Measurements from ENCODE around the gene EPHA2. TPM values are rescaled to one million over a fixed set of nuclear protein-coding genes. Genes with fewer than 3 reads are reported as not detected.

The EPHA2 gene
- total and polyA plus RNA-seq, 2 donors (not counting 3 experiments of a cell fraction or from before 2014, with no cell fraction given), result 141 to 147 TPM

DNA sequence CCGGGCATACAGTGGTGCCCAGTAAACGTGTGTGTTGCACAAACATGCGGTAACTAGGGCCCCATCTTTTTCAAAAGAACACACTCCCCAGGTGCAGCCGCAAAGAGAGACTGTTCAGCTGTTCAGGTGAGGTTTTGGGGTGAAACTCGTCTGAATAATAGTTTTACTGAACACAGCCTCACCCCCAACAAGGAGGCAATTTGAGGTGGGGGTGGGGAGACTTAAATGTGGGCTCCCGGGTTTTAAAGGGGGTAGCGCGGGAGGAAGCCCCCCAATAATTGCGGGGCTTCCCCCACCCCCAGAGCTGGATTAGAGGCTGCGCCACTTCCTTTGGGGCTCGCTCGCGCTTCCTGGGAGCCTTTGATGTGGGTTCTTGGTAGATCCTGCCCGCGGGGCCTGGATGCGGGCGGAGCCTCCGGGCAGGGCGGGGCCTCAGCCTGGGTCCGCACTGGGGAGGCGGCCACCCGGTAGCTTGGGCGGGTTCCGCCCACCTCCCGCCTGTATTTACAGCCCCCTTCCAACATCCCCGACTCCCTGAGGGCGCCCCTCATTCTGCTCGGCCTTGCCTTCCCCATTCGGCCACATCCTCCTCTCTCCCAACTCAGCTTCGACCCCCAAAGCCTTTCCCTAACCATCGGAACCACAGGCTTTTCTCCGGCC, 6.4 kb upstream of the EPHA2 start:
- Histone ChIP-seq H4K20me1 (replicated peaks; ENCODE audit: control insufficient read depth, extremely low read depth, insufficient read depth, low read length) (no peaks in the 10 kb centered on the region), H3K4me3 (replicated peaks in 1 of 3; ENCODE audit: insufficient read depth in 1 of 3, low read depth in 1 of 3, low read length in 3 of 3) (no peak overlapping the region), H2AFZ (ENCODE audit: low read depth, low read length) (no peak overlapping the region), H3K27me3 (ENCODE audit: control insufficient read depth in 2 of 2, insufficient read depth in 2 of 2, low read length in 2 of 2) (no peaks in the 10 kb centered on the region), H3K4me2 (ENCODE audit: insufficient read depth, low read length) (no peak overlapping the region), H3K9me1 (replicated peaks; ENCODE audit: control insufficient read depth, extremely low read depth, insufficient read depth, low read length) (no peaks in the 10 kb centered on the region), H3K36me3 (ENCODE audit: control insufficient read depth in 2 of 2, extremely low read depth in 1 of 2, insufficient read depth in 2 of 2, low read length in 2 of 2) (no peaks in the 10 kb centered on the region), H3K4me1 (ENCODE audit: control insufficient read depth, extremely low read depth, insufficient read depth, low read length) (peaks cover 15% of the 10 kb centered on the region), H3K27ac (ENCODE audit: insufficient read depth, low read depth, low read length) (no peak overlapping the region), H3K79me2 (ENCODE audit: control insufficient read depth, insufficient read depth, low read length) (no peaks in the 10 kb centered on the region), H3K9me3 (replicated peaks; ENCODE audit: control insufficient read depth, insufficient read depth, low read length) (no peaks in the 10 kb centered on the region), H3K9ac (replicated peaks; ENCODE audit: extremely low read depth, insufficient read depth, low read length) (no peak overlapping the region)
- FAIRE-seq (no peak), DNase-seq (ENCODE audit: low read depth, low spot score) (no peak)
- intact Hi-C loops (cut with micrococcal nuclease) (no loop called here), dilution Hi-C loops (cut with MboI; ENCODE audit: extremely low pct_ligation_motif_present, low sequenced_read_pairs) (no loop called here)
- ChIA-PET CTCF (interaction anchor here (1.4 to 2.2 kb wide), 2 partner anchors 84 to 89 kb away, joined by 4 to 13 read pairs; partner anchors contain the start of gene FAM131C), POLR2A (no interaction called here)
- TF ChIP-seq EZH2 (IDR thresholded peaks at IDR 0.05; ENCODE audit: borderline replicate concordance, low read depth, low read length, severe bottlenecking) (no peak), POLR2A (IDR thresholded peaks at IDR 0.05; ENCODE audit: low read depth, low read length) (no peak), POLR2AphosphoS5 (IDR thresholded peaks at IDR 0.05; ENCODE audit: insufficient read depth, low read depth, low read length) (no peak), JUN (IDR thresholded peaks at IDR 0.05; ENCODE audit: borderline replicate concordance, insufficient read depth, insufficient read length, low read depth) (no peak), MYC (IDR thresholded peaks at IDR 0.05; ENCODE audit: low read depth, low read length) (no peak), GATA2 (IDR thresholded peaks at IDR 0.05; ENCODE audit: insufficient read depth, insufficient read length, low read depth, low read length) (no peak), FOS (IDR thresholded peaks at IDR 0.05; ENCODE audit: borderline replicate concordance, insufficient read depth, low read length) (no peak)
- TF ChIP-seq, protein P1, sequence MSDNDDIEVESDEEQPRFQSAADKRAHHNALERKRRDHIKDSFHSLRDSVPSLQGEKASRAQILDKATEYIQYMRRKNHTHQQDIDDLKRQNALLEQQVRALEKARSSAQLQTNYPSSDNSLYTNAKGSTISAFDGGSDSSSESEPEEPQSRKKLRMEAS (IDR thresholded peaks at IDR 0.05; ENCODE audit: insufficient read depth, insufficient read length), result no peak
- TF ChIP-seq, protein P2, sequence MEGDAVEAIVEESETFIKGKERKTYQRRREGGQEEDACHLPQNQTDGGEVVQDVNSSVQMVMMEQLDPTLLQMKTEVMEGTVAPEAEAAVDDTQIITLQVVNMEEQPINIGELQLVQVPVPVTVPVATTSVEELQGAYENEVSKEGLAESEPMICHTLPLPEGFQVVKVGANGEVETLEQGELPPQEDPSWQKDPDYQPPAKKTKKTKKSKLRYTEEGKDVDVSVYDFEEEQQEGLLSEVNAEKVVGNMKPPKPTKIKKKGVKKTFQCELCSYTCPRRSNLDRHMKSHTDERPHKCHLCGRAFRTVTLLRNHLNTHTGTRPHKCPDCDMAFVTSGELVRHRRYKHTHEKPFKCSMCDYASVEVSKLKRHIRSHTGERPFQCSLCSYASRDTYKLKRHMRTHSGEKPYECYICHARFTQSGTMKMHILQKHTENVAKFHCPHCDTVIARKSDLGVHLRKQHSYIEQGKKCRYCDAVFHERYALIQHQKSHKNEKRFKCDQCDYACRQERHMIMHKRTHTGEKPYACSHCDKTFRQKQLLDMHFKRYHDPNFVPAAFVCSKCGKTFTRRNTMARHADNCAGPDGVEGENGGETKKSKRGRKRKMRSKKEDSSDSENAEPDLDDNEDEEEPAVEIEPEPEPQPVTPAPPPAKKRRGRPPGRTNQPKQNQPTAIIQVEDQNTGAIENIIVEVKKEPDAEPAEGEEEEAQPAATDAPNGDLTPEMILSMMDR (IDR thresholded peaks at IDR 0.05; ENCODE audit: extremely low read depth in 1 of 2, insufficient read depth in 1 of 2, low read depth in 1 of 2, low read length in 2 of 2), result no peak
- no TSS peak for BruUV-seq (replicated peaks)

Measured in endothelial cell of umbilical vein (primary cell).